HCT116 (cell line): ENCODE results near the gene ANKRD22. TPM values are rescaled to one million over a fixed set of nuclear protein-coding genes. Genes with fewer than 3 reads are reported as not detected.

Experiments
- ATAC-seq: fragments of 200-7000 bp; cut with Tn5 transposase; 2 replicates; pipeline ENCODE4 v1.9.1; 2020; ENCODE audit warnings: mild to moderate bottlenecking, moderate library complexity
- BruUV-seq: library from RNA; stranded (reverse); fragments of 400-500 nt; replicated peaks from 2 replicates; lab custom pipeline; 2021; lab: Mats Ljungman, UMichigan
- CTCF ChIA-PET: fragments of 300-600 bp; sonication (Branson Sonifier 250); formaldehyde crosslinking; loops from one replicate; lab custom pipeline; 2021; ENCODE audit warnings: antibody characterized with exemption; lab: Charles Lee
- POLR2A ChIA-PET: fragments of 300-600, 350-600 bp; sonication (Branson Sonifier 250); formaldehyde crosslinking; loops from one replicate; lab custom pipeline; 2021; ENCODE audit warnings: antibody characterized with exemption; lab: Charles Lee
- RAD21 ChIA-PET, 2 experiments: fragments of 300-600 bp; sonication (Branson Sonifier 250); formaldehyde crosslinking; loops; one replicate each; lab custom pipeline; 2023; ENCODE audit warnings: low total read pairs in 2 of 2; ENCODE audit not compliant: uncharacterized antibody in 2 of 2, unreplicated experiment in 2 of 2, low non-redundant PET in 1 of 2; lab: Charles Lee
- DNase-seq: peaks from one replicate; pipeline ENCODE4 v3.0.0-alpha.2; 2010; ENCODE audit warnings: low read depth, low spot score
- H2AFZ ChIP-seq: fragments of 200-600 bp; shearing (Covaris generic), sonication (generic); 2 replicates; pipeline ENCODE4 v1.6.1; 2017; ENCODE audit warnings: low read depth, mixed run types, mixed read lengths, antibody characterized with exemption, low read length; ENCODE audit not compliant: poor library complexity, severe bottlenecking
- H3K27ac ChIP-seq: 2 replicates; pipeline ENCODE4 v1.5.1; 2012; ENCODE audit warnings: low read depth, low read length
- H3K27me3 ChIP-seq: fragments of 200-600 bp; sonication (generic); 2 replicates; pipeline ENCODE4 v1.6.1; 2016; ENCODE audit warnings: mixed run types, low read length, mixed read lengths; ENCODE audit not compliant: insufficient read depth
- H3K36me3 ChIP-seq, 2 experiments: fragments of 200-500 bp in 1 of 2; fragments of 200-600 bp in 1 of 2; sonication (Bioruptor generic) in 1 of 2; sonication (generic) in 1 of 2; 2 replicates each; pipeline versions ENCODE4 v1.5.1 to v1.6.1; 2014 to 2016; ENCODE audit warnings: low read length in 2 of 2, inconsistent platforms in 1 of 2, mixed read lengths in 1 of 2, mixed run types in 1 of 2; ENCODE audit not compliant: insufficient read depth in 2 of 2, control insufficient read depth in 1 of 2
- H3K4me1 ChIP-seq, 2 experiments: fragments of 200-600 bp in 1 of 2; sonication (generic) in 1 of 2; 2 replicates each; pipeline versions ENCODE4 v1.5.1 to v1.6.1; 2012 to 2017; ENCODE audit warnings: low read length in 2 of 2, inconsistent platforms in 1 of 2, mild to moderate bottlenecking in 1 of 2, mixed read lengths in 1 of 2, mixed run types in 1 of 2, moderate library complexity in 1 of 2; ENCODE audit not compliant: insufficient read depth in 2 of 2, control insufficient read depth in 1 of 2
- H3K4me2 ChIP-seq: fragments of 200-600 bp; sonication (generic); 2 replicates; pipeline ENCODE4 v1.6.1; 2017; ENCODE audit warnings: mixed run types, low read length, mixed read lengths
- H3K4me3 ChIP-seq, 2 experiments: fragments of 200-600 bp in 1 of 2; sonication (generic) in 1 of 2; replicated peaks in 1 of 2; 2 replicates each; pipeline ENCODE4 v1.5.1; 2011 to 2016; ENCODE audit warnings: low read length in 2 of 2, control low read depth in 1 of 2, low read depth in 1 of 2, mild to moderate bottlenecking in 1 of 2, mixed read lengths in 1 of 2, mixed run types in 1 of 2
- H3K79me2 ChIP-seq: fragments of 200-600 bp; sonication (generic); 2 replicates; pipeline ENCODE4 v1.6.1; 2017; ENCODE audit warnings: mild to moderate bottlenecking, mixed run types, low read length, moderate library complexity, mixed read lengths; ENCODE audit not compliant: insufficient read depth
- H3K9ac ChIP-seq: fragments of 200-600 bp; sonication (generic); 2 replicates; pipeline ENCODE4 v1.6.1; 2016; ENCODE audit warnings: low read length, mixed read lengths
- H3K9me2 ChIP-seq: fragments of 200-600 bp; sonication (generic), shearing (Covaris generic); 2 replicates; pipeline ENCODE4 v1.6.1; 2017; ENCODE audit warnings: mixed run types, mild to moderate bottlenecking, moderate library complexity; ENCODE audit not compliant: insufficient read depth
- H3K9me3 ChIP-seq, 2 experiments: fragments of 200-500 bp in 1 of 2; fragments of 200-600 bp in 1 of 2; sonication (Bioruptor generic) in 1 of 2; sonication (generic) in 1 of 2; 2 replicates each; pipeline ENCODE4 v1.6.1; 2014 to 2017; ENCODE audit warnings: low read length in 2 of 2, mixed read lengths in 2 of 2, inconsistent platforms in 1 of 2, low read depth in 1 of 2, mild to moderate bottlenecking in 1 of 2, mixed run types in 1 of 2, moderate library complexity in 1 of 2; ENCODE audit not compliant: control insufficient read depth in 1 of 2, insufficient read depth in 1 of 2
- H4K20me1 ChIP-seq: fragments of 200-600 bp; sonication (generic), shearing (Covaris generic); 2 replicates; pipeline ENCODE4 v1.6.1; 2017; ENCODE audit warnings: mixed run types, mild to moderate bottlenecking, moderate library complexity; ENCODE audit not compliant: insufficient read depth
- CBX3 ChIP-seq: IDR thresholded peaks from 2 replicates; pipeline ENCODE4 v1.6.1; 2012; ENCODE audit warnings: low read depth
- CEBPB ChIP-seq: IDR thresholded peaks from 2 replicates; pipeline ENCODE4 v1.6.1; 2012; ENCODE audit warnings: low read depth
- EGR1 ChIP-seq: IDR thresholded peaks from 2 replicates; pipeline ENCODE4 v1.6.1; 2012; ENCODE audit warnings: low read depth
- ELF1 ChIP-seq: IDR thresholded peaks from 2 replicates; pipeline ENCODE4 v1.6.1; 2012; ENCODE audit warnings: low read depth, borderline replicate concordance
- EZH2 ChIP-seq: fragments of 200-600 bp; sonication (generic); IDR thresholded peaks from 2 replicates; pipeline ENCODE4 v1.6.1; 2017; ENCODE audit warnings: antibody characterized with exemption, mixed run types
- FOSL1 ChIP-seq: IDR thresholded peaks from 2 replicates; pipeline ENCODE4 v1.6.1; 2012; ENCODE audit warnings: low read depth
- JUND ChIP-seq: IDR thresholded peaks from 2 replicates; pipeline ENCODE4 v1.6.1; 2012
- POLR2AphosphoS5 ChIP-seq: IDR thresholded peaks from 2 replicates; pipeline ENCODE4 v1.6.1; 2011; ENCODE audit warnings: mild to moderate bottlenecking, low read depth, low read length, moderate library complexity
- RAD21 ChIP-seq: IDR thresholded peaks from 2 replicates; pipeline ENCODE4 v1.6.1; 2012; ENCODE audit warnings: low read depth, mild to moderate bottlenecking
- SIN3A ChIP-seq: IDR thresholded peaks from 2 replicates; pipeline ENCODE4 v1.6.1; 2012; ENCODE audit warnings: low read depth
- SP1 ChIP-seq: IDR thresholded peaks from 2 replicates; pipeline ENCODE4 v1.6.1; 2012; ENCODE audit warnings: low read depth
- SRF ChIP-seq: IDR thresholded peaks from 2 replicates; pipeline ENCODE4 v1.6.1; 2012; ENCODE audit warnings: low read depth
- TCF7L2 ChIP-seq: IDR thresholded peaks from 2 replicates; pipeline ENCODE4 v1.7.0; 2011; ENCODE audit warnings: borderline replicate concordance, inconsistent platforms; ENCODE audit not compliant: insufficient read depth, insufficient read length; ENCODE audit errors: extremely low read depth
- YY1 ChIP-seq: IDR thresholded peaks from 2 replicates; pipeline ENCODE4 v1.6.1; 2011; ENCODE audit warnings: low read length, low read depth, moderate library complexity, mild to moderate bottlenecking; ENCODE audit not compliant: insufficient replicate concordance; ENCODE audit errors: extremely low read depth
- ZNF274 ChIP-seq: fragments of 200-500 bp; sonication (Bioruptor generic); IDR thresholded peaks from 2 replicates; pipeline ENCODE4 v1.6.1; 2014; ENCODE audit warnings: mild to moderate bottlenecking, low read depth, low read length, inconsistent platforms
- intact Hi-C: fragments of 100-400 bp; cut with micrococcal nuclease; formaldehyde crosslinking; loops from 2 replicates; pipeline ENCODE4 v1.10.0; 2022
- total RNA-seq: library from RNA; stranded (reverse); gene quantifications from one replicate; pipeline ENCODE4 v1.2.1, GENCODE V29; 2021; ENCODE audit not compliant: unreplicated experiment
- TF ChIP-seq, protein P1 (sequence below), 3 experiments: fragments of 200-600 bp in 1 of 3; sonication (generic) in 1 of 3; IDR thresholded peaks in 2 of 3; conservative IDR thresholded peaks in 1 of 3; 2 replicates each; pipeline ENCODE4 v1.5.1; 2012 to 2017; ENCODE audit warnings: low read depth in 2 of 3, low read length in 2 of 3, antibody characterized with exemption in 1 of 3, borderline replicate concordance in 1 of 3, control low read depth in 1 of 3, mild to moderate bottlenecking in 1 of 3, mixed read lengths in 1 of 3, mixed run types in 1 of 3, moderate library complexity in 1 of 3; ENCODE audit not compliant: insufficient read depth in 1 of 3
- TF ChIP-seq, protein P2 (sequence below): IDR thresholded peaks from 2 replicates; pipeline ENCODE4 v1.6.1; 2012
- TF ChIP-seq, protein P3 (sequence below): IDR thresholded peaks from 2 replicates; pipeline ENCODE4 v1.6.1; 2012

Gene ANKRD22
- total RNA-seq, 1 experiment from 2014 or later = 2.3 TPM

DNA sequence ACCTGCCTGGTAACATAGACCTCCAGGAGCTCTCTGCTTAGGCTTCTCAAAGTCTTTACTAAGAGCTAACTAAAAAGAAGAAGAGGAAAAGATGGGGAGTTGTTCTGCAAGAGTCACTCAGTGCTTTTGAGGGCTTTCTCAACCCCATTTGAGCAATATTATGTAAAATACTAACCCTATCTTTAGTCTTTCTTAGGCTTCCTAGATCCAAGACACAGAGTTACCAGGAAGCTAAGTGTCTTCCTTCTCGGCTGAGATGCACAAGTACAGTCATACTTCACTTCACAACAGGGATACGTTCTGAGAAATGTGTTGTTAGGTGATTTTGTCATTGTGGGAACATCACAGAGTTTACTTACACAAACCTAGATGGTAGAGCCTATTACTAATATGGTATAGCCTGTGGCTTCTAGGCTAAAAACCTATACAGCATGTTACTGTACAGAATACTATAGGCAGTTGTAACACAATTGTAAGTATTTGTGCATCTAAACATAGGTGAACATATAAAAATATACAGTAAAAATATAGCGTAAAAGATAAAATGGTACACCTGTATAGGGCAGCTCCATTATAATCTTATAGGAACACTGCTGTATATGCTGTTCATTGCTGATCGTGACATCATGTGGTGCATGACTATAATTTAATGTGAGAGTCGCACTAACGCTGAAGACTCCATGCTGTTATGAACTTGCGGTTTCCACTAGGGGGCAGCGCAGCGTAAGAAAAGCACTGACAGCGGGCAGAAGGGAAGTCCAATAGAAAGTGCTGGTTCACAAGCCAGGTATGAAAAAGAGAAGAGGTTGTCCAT is 16.3 kb downstream of the ANKRD22 start:
- BruUV-seq = no TSS peak
- DNase-seq (peak; percentile 83), ATAC-seq (peak; percentile 97)
- peaks cover 0 to 8% of the 10 kb centered on the region in 2 experiments; a peak in 1 of 4 replicates for H3K4me1 ChIP-seq
- no peaks in the 10 kb centered on the region for H3K9me2 ChIP-seq
- ChIA-PET POLR2A (interaction anchor here (1.0 to 1.7 kb wide), 5 partner anchors 11 to 155 kb away, joined by 3 to 4 read pairs (median 4); partner anchors contain the start of gene FAS), RAD21 (interaction anchor here (1.1 to 2.5 kb wide), 8 partner anchors 30 to 270 kb away, joined by 3 to 11 read pairs (median 6); no protein-coding TSS in a partner anchor), CTCF (interaction anchor here (0.6 to 4.1 kb wide), 25 partner anchors 9 to 382 kb away, joined by 3 to 148 read pairs (median 5); partner anchors contain the start of genes ANKRD22, FAS and STAMBPL1)
- H3K9me3 ChIP-seq = no peaks in the 10 kb centered on the region
- peak overlapping the region; percentile 84 for H2AFZ ChIP-seq
- H3K27ac ChIP-seq = no peak overlapping the region
- H3K9ac ChIP-seq = no peak overlapping the region
- H3K36me3 ChIP-seq = no peaks in the 10 kb centered on the region
- H3K4me3 ChIP-seq = no peak overlapping the region
- no peaks in the 10 kb centered on the region for H3K27me3 ChIP-seq
- H3K79me2 ChIP-seq = no peaks in the 10 kb centered on the region
- intact Hi-C loops = loop anchor here (1.0 to 2.0 kb wide), 4 partner anchors 30 to 381 kb away; no protein-coding TSS in a partner anchor
- H4K20me1 ChIP-seq = no peaks in the 10 kb centered on the region
- TF ChIP-seq POLR2AphosphoS5 (no peak), JUND (0 out of 2 replicates have a peak, but pooled peaks have one; percentile 17), TCF7L2 (no peak), FOSL1 (no peak), ELF1 (no peak), RAD21 (peak; percentile 99), YY1 (peak; percentile 71), SRF (no peak), ZNF274 (no peak), CBX3 (0 out of 2 replicates have a peak, but pooled peaks have one; percentile 46), SIN3A (no peak), EGR1 (no peak), SP1 (no peak), EZH2 (no peak), CEBPB (peak; percentile 49; the same call in 1 of the 2 replicates)
- TF ChIP-seq, protein P1, sequence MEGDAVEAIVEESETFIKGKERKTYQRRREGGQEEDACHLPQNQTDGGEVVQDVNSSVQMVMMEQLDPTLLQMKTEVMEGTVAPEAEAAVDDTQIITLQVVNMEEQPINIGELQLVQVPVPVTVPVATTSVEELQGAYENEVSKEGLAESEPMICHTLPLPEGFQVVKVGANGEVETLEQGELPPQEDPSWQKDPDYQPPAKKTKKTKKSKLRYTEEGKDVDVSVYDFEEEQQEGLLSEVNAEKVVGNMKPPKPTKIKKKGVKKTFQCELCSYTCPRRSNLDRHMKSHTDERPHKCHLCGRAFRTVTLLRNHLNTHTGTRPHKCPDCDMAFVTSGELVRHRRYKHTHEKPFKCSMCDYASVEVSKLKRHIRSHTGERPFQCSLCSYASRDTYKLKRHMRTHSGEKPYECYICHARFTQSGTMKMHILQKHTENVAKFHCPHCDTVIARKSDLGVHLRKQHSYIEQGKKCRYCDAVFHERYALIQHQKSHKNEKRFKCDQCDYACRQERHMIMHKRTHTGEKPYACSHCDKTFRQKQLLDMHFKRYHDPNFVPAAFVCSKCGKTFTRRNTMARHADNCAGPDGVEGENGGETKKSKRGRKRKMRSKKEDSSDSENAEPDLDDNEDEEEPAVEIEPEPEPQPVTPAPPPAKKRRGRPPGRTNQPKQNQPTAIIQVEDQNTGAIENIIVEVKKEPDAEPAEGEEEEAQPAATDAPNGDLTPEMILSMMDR (IDR thresholded peaks at IDR 0.05 in 2 of 3, conservative IDR thresholded peaks at IDR 0.05 in 1 of 3; ENCODE audit: borderline replicate concordance in 1 of 3, insufficient read depth in 1 of 3, low read depth in 2 of 3, low read length in 2 of 3) = peak; percentile 82 to 97 (median 93)
- TF ChIP-seq, protein P2, sequence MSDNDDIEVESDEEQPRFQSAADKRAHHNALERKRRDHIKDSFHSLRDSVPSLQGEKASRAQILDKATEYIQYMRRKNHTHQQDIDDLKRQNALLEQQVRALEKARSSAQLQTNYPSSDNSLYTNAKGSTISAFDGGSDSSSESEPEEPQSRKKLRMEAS = peak; percentile 39
- TF ChIP-seq, protein P3, sequence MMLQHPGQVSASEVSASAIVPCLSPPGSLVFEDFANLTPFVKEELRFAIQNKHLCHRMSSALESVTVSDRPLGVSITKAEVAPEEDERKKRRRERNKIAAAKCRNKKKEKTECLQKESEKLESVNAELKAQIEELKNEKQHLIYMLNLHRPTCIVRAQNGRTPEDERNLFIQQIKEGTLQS = no peak
- H3K4me2 ChIP-seq = peak overlapping the region; percentile 19; the same call in 1 of the 2 replicates
